ENCODE data around the gene DYNC1I1. TPM values are rescaled to one million over a fixed set of nuclear protein-coding genes. Genes with fewer than 3 reads are reported as not detected.

DYNC1I1 gene
- total and polyA plus RNA-seq, 2 experiments from 2014 or later = 1.4 to 4.1 TPM

- Histone ChIP-seq H3K27me3 (ENCODE audit: insufficient read depth) (peaks cover 27% of the 10 kb centered on the region), H3K4me3 (no peak overlapping the region), H3K9me2 (ENCODE audit: insufficient read depth) (0 out of 2 replicates have a peak, but pooled peaks cover 4% of the 10 kb centered on the region), H3K4me1 (ENCODE audit: insufficient read depth) (peaks cover 32% of the 10 kb centered on the region), H3K79me2 (replicated peaks; ENCODE audit: insufficient read depth) (no peaks in the 10 kb centered on the region), H3F3A (replicated peaks; ENCODE audit: low read depth) (no peaks in the 10 kb centered on the region), H4K20me1 (replicated peaks; ENCODE audit: insufficient read depth) (no peaks in the 10 kb centered on the region), H3K36me3 (ENCODE audit: insufficient read depth) (no peaks in the 10 kb centered on the region), H2AFZ (no peak overlapping the region), H3K4me2 (no peak overlapping the region), H3K27ac (ENCODE audit: low read depth) (no peak overlapping the region)
- no peak overlapping the region for H3K4me3 Mint-ChIP-seq
- peaks cover 24% of the 10 kb centered on the region for H3K27me3 Mint-ChIP-seq (ENCODE audit: insufficient read depth, low read depth, poor library complexity)
- no peak for TF ChIP-seq EZH2phosphoT487 (IDR thresholded peaks at IDR 0.05; ENCODE audit: unreplicated experiment)
- TF ChIP-seq JUNB (IDR thresholded peaks at IDR 0.05; ENCODE audit: unreplicated experiment) = no peak
- TF ChIP-seq ZNF331 (CRISPR knock-in tag; IDR thresholded peaks at IDR 0.05; ENCODE audit: low read depth) = no peak
- no peak for TF ChIP-seq POLR2AphosphoS5 (IDR thresholded peaks at IDR 0.05; ENCODE audit: low read depth)
- TF ChIP-seq ETS1 (IDR thresholded peaks at IDR 0.05) = no peak
- no peak for TF ChIP-seq EZH2 (IDR thresholded peaks at IDR 0.05; ENCODE audit: low read depth, unreplicated experiment)
- TF ChIP-seq CREB1 (CRISPR knock-in tag; IDR thresholded peaks at IDR 0.05; ENCODE audit: low read depth) = no peak
- no peak for TF ChIP-seq NANOG (IDR thresholded peaks at IDR 0.05; ENCODE audit: borderline replicate concordance)
- no peaks in the 10 kb centered on the region for H3K9me3 Mint-ChIP-seq
- no peak for ATAC-seq
- DNase-seq (ENCODE audit: low spot score) = no peak
- no peaks in the 10 kb centered on the region for H3K36me3 Mint-ChIP-seq (ENCODE audit: low read depth)
- H3K4me1 Mint-ChIP-seq = peaks cover 31% of the 10 kb centered on the region
- no peak overlapping the region for H3K27ac Mint-ChIP-seq
Measured at GRCh38 chr7:95776561-95777185, 4.3 kb downstream of the DYNC1I1 start.

GRCh38 chr7:95777269-95777668 is 4.9 kb downstream of the DYNC1I1 start:
- H3K27ac Mint-ChIP-seq = no peak overlapping the region
- H3K27me3 ChIP-seq (ENCODE audit: insufficient read depth) = peaks cover 21% of the 10 kb centered on the region
- H2AFZ ChIP-seq = no peak overlapping the region
- no peaks in the 10 kb centered on the region for H3K36me3 Mint-ChIP-seq (ENCODE audit: low read depth)
- DNase-seq (ENCODE audit: low spot score) (no peak), ATAC-seq (no peak)
- H3K4me1 Mint-ChIP-seq = peaks cover 30% of the 10 kb centered on the region
- peaks cover 18% of the 10 kb centered on the region for H3K27me3 Mint-ChIP-seq (ENCODE audit: insufficient read depth, low read depth, poor library complexity)
- H3K4me3 ChIP-seq = no peak overlapping the region
- H3K36me3 ChIP-seq (ENCODE audit: insufficient read depth) = no peaks in the 10 kb centered on the region
- no peaks in the 10 kb centered on the region for H4K20me1 ChIP-seq (replicated peaks; ENCODE audit: insufficient read depth)
- 0 out of 2 replicates have a peak, but pooled peaks cover 4% of the 10 kb centered on the region for H3K9me2 ChIP-seq (ENCODE audit: insufficient read depth)
- H3K79me2 ChIP-seq (replicated peaks; ENCODE audit: insufficient read depth) = no peaks in the 10 kb centered on the region
- peaks cover 32% of the 10 kb centered on the region for H3K4me1 ChIP-seq (ENCODE audit: insufficient read depth)
- H3K4me3 Mint-ChIP-seq = no peak overlapping the region
- H3F3A ChIP-seq (replicated peaks; ENCODE audit: low read depth) = no peaks in the 10 kb centered on the region
- H3K4me2 ChIP-seq = no peak overlapping the region
- no peak overlapping the region for H3K27ac ChIP-seq (ENCODE audit: low read depth)
- H3K9me3 Mint-ChIP-seq = peaks cover 1% of the 10 kb centered on the region; the same call in 1 of the 3 replicates
- TF ChIP-seq ZNF114 (CRISPR knock-in tag; IDR thresholded peaks at IDR 0.05) (no peak), ZNF331 (CRISPR knock-in tag; IDR thresholded peaks at IDR 0.05; ENCODE audit: low read depth) (no peak), EZH2 (IDR thresholded peaks at IDR 0.05; ENCODE audit: low read depth, unreplicated experiment) (no peak), ZNF462 (CRISPR knock-in tag; IDR thresholded peaks at IDR 0.05) (no peak), STAT1 (IDR thresholded peaks at IDR 0.05; ENCODE audit: unreplicated experiment) (no peak), CTCF (conservative IDR thresholded peaks at IDR 0.05; ENCODE audit: low read depth in 2 of 2) (no peak)

Measured in GM23338 (cell line).